Islet of Langerhans (tissue), 1 donor: Measurements from ENCODE around the gene PLA2G10.
"Not testable (repeated sequence)": the region's sequence is repeated elsewhere in the genome, so short reads cannot be mapped to it uniquely, and the experiment has no call there.

Experiments
- FAIRE-seq: peaks from one replicate; lab custom pipeline; 2011; peaks lifted over from hg19 to GRCh38; lab: Jason Lieb, UNC

Gene PLA2G10

GRCh38 chr16:14694129-14694528 is at the start of gene PLA2G10:
Gene PLA2G10, minus strand, starts transcription at chr16:14694308. Its CDS starts 79 bp downstream, at chr16:14694229.
- FAIRE-seq: not testable (repeated sequence)

GRCh38 chr16:14742273-14743128 is 48.4 kb upstream of the PLA2G10 start, which contains the start of gene NPIPA2:
Gene NPIPA2, plus strand, starts transcription at chr16:14742533. Its CDS starts 5,533 bp downstream, at chr16:14748066.
- FAIRE-seq: not testable (repeated sequence)

- FAIRE-seq: not testable (repeated sequence)
Observed at GRCh38 chr16:14741794-14742193, 47.7 kb upstream of the PLA2G10 start.

GRCh38 chr16:14740832-14741385 is 46.8 kb upstream of the PLA2G10 start:
- FAIRE-seq: not testable (repeated sequence)

- not testable (repeated sequence) for FAIRE-seq
Observed at GRCh38 chr16:14733233-14733632, 39.1 kb upstream of the PLA2G10 start.

GRCh38 chr16:14703156-14704011 is 9.3 kb upstream of the PLA2G10 start, which contains the start of gene NPIPA3:
Gene NPIPA3, plus strand, starts transcription at chr16:14703411. Its CDS starts 5,533 bp downstream, at chr16:14708944.
- not testable (repeated sequence) for FAIRE-seq

- FAIRE-seq: not testable (repeated sequence)
Observed at GRCh38 chr16:14702672-14703071, 8.6 kb upstream of the PLA2G10 start.

GRCh38 chr16:14701859-14702258 is 7.8 kb upstream of the PLA2G10 start:
- FAIRE-seq: peak; percentile 66

GRCh38 chr16:14685870-14686793 is 8.0 kb downstream of the PLA2G10 start:
- FAIRE-seq: not testable (repeated sequence)

- FAIRE-seq: no peak
Observed at GRCh38 chr16:14682121-14682520, 12.0 kb downstream of the PLA2G10 start.

- FAIRE-seq: no peak
Observed at GRCh38 chr16:14681115-14681514, 13.0 kb downstream of the PLA2G10 start.

GRCh38 chr16:14680396-14680795 is 13.7 kb downstream of the PLA2G10 start:
- FAIRE-seq: not testable (repeated sequence)

GRCh38 chr16:14678748-14679497 is 15.2 kb downstream of the PLA2G10 start:
- FAIRE-seq: no peak

- no peak for FAIRE-seq
Observed at GRCh38 chr16:14677627-14678026, 16.5 kb downstream of the PLA2G10 start.

GRCh38 chr16:14676633-14677032 is 17.5 kb downstream of the PLA2G10 start:
- no peak for FAIRE-seq

- FAIRE-seq: no peak
Observed at GRCh38 chr16:14672403-14672971, 21.6 kb downstream of the PLA2G10 start.

- FAIRE-seq: no peak
Observed at GRCh38 chr16:14669776-14670175, 24.3 kb downstream of the PLA2G10 start.

- FAIRE-seq: no peak
Observed at GRCh38 chr16:14668556-14669223, 25.4 kb downstream of the PLA2G10 start.
